ENCODE measurements around the gene ATP8A2. TPM values are rescaled to one million over a fixed set of nuclear protein-coding genes. Genes with fewer than 3 reads are reported as not detected.

Gene ATP8A2
- polyA plus RNA-seq, 3 donors: not detected

DNA sequence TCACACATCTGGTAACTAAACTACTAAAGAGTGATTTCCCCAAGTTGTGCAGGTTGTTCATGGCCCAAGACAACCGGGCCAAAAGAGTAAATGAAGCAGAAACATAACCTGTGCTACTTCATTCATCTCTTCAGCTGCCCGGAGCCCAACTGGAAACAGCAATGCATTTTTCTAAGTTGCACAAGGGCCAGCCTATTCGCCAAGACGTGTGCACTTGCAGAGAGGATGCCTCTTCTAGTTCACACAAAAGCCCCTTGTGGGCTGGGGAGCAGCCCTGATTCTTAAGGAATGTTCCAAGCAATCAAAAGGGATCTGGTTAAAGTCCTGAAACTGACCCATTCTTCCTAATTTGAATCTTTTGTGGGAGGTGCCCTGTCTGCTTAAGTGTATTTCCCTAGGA lies 404.2 kb downstream of the ATP8A2 start:
- DNase-seq: no peak
- H3K9ac ChIP-seq (ENCODE audit: insufficient read depth, low read length, poor library complexity, severe bottlenecking): no peak overlapping the region
- Mint-ChIP-seq H3K4me1 (peaks cover 4% of the 10 kb centered on the region), H3K27ac (no peak overlapping the region), H3K36me3 (no peaks in the 10 kb centered on the region), H3K4me3 (no peak overlapping the region), H3K27me3 (ENCODE audit: low read depth in 3 of 3) (peaks cover 1 to 5% (median 2%) of the 10 kb centered on the region in 3 donors), H3K9me3 (no peaks in the 10 kb centered on the region)
- no peaks in the 10 kb centered on the region for H4K20me1 ChIP-seq (ENCODE audit: insufficient read depth, low read length)
- H2AFZ ChIP-seq (ENCODE audit: insufficient read depth, low read depth, low read length, poor library complexity, severe bottlenecking): no peak overlapping the region
- H3K27ac ChIP-seq (ENCODE audit: low read depth in 1 of 2, low read length in 2 of 2): no peak overlapping the region
- H3K79me2 ChIP-seq (ENCODE audit: insufficient read depth, low read length): no peaks in the 10 kb centered on the region
- TF ChIP-seq, protein P1, sequence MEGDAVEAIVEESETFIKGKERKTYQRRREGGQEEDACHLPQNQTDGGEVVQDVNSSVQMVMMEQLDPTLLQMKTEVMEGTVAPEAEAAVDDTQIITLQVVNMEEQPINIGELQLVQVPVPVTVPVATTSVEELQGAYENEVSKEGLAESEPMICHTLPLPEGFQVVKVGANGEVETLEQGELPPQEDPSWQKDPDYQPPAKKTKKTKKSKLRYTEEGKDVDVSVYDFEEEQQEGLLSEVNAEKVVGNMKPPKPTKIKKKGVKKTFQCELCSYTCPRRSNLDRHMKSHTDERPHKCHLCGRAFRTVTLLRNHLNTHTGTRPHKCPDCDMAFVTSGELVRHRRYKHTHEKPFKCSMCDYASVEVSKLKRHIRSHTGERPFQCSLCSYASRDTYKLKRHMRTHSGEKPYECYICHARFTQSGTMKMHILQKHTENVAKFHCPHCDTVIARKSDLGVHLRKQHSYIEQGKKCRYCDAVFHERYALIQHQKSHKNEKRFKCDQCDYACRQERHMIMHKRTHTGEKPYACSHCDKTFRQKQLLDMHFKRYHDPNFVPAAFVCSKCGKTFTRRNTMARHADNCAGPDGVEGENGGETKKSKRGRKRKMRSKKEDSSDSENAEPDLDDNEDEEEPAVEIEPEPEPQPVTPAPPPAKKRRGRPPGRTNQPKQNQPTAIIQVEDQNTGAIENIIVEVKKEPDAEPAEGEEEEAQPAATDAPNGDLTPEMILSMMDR (IDR thresholded peaks at IDR 0.05): no peak
- H3K27me3 ChIP-seq (ENCODE audit: control insufficient read depth in 2 of 2, insufficient read depth in 2 of 2, low read length in 2 of 2): no peaks in the 10 kb centered on the region
- H3K4me2 ChIP-seq (replicated peaks; ENCODE audit: extremely low read depth, low read length, poor library complexity, severe bottlenecking): no peak overlapping the region
- intact Hi-C loops (cut with micrococcal nuclease): no loop called here
- no peak overlapping the region for H3K4me3 ChIP-seq (replicated peaks in 1 of 3; ENCODE audit: low read depth in 2 of 3, low read length in 3 of 3)
- no peaks in the 10 kb centered on the region for H3K36me3 ChIP-seq (replicated peaks in 1 of 2; ENCODE audit: control insufficient read depth in 1 of 2, insufficient read depth in 2 of 2, low read length in 2 of 2)
- H3K9me3 ChIP-seq (replicated peaks in 1 of 2; ENCODE audit: control insufficient read depth in 1 of 2, insufficient read depth in 1 of 2, low read length in 2 of 2): no peaks in the 10 kb centered on the region
- H3K4me1 ChIP-seq (ENCODE audit: control insufficient read depth in 1 of 2, insufficient read depth in 2 of 2, low read length in 2 of 2): no peaks in the 10 kb centered on the region
- WGBS (ENCODE audit: insufficient coverage): 81% methylated on average over 4 of the region's 4 CpGs

DNA sequence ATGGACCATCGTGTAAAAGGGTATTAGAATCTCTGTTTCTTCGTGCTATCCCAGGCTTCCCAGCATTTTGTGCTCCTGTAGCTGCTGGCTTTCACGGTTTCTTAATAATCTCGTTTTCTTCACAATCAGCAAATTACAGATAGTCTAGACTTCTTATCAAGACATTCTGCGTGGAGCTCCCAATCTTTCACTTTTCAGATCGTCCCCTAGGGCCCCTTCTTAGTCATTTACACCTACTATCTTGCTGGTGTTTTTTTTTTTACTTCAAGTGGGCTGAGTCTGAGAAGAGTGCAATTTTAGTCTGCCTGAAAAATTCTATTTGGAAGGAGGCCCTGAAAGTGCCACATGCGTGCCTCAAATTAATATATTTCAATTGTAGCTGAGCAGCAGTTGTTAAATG lies 404.9 kb downstream of the ATP8A2 start:
- H3K9ac ChIP-seq (ENCODE audit: insufficient read depth, low read length, poor library complexity, severe bottlenecking): no peak overlapping the region
- intact Hi-C loops (cut with micrococcal nuclease): no loop called here
- WGBS (ENCODE audit: insufficient coverage): 69% methylated on average over 3 of the region's 7 CpGs

More for the DNA sequence above, 404.9 kb downstream of the ATP8A2 start:
- DNase-seq: no peak
- Mint-ChIP-seq H3K9me3 (no peaks in the 10 kb centered on the region), H3K4me3 (no peak overlapping the region), H3K27ac (peak overlapping the region in 1 of 7 donors; percentile 48), H3K4me1 (peaks cover 4% of the 10 kb centered on the region), H3K36me3 (no peaks in the 10 kb centered on the region), H3K27me3 (ENCODE audit: low read depth in 3 of 3) (peaks cover 2 to 6% (median 3%) of the 10 kb centered on the region in 3 donors)
- TF ChIP-seq, protein P1 (IDR thresholded peaks at IDR 0.05): no peak
- Histone ChIP-seq H3K27ac (ENCODE audit: low read depth in 1 of 2, low read length in 2 of 2) (no peak overlapping the region), H3K4me2 (replicated peaks; ENCODE audit: extremely low read depth, low read length, poor library complexity, severe bottlenecking) (no peak overlapping the region), H3K36me3 (replicated peaks in 1 of 2; ENCODE audit: control insufficient read depth in 1 of 2, insufficient read depth in 2 of 2, low read length in 2 of 2) (no peaks in the 10 kb centered on the region), H3K9me3 (replicated peaks in 1 of 2; ENCODE audit: control insufficient read depth in 1 of 2, insufficient read depth in 1 of 2, low read length in 2 of 2) (no peaks in the 10 kb centered on the region), H3K79me2 (ENCODE audit: insufficient read depth, low read length) (no peaks in the 10 kb centered on the region), H4K20me1 (ENCODE audit: insufficient read depth, low read length) (no peaks in the 10 kb centered on the region), H2AFZ (ENCODE audit: insufficient read depth, low read depth, low read length, poor library complexity, severe bottlenecking) (no peak overlapping the region), H3K4me1 (ENCODE audit: control insufficient read depth in 1 of 2, insufficient read depth in 2 of 2, low read length in 2 of 2) (no peaks in the 10 kb centered on the region), H3K4me3 (replicated peaks in 1 of 3; ENCODE audit: low read depth in 2 of 3, low read length in 3 of 3) (no peak overlapping the region), H3K27me3 (ENCODE audit: control insufficient read depth in 2 of 2, insufficient read depth in 2 of 2, low read length in 2 of 2) (no peaks in the 10 kb centered on the region)

All from CD14-positive monocyte (primary cell).